NCI-H2029 treated with DMSO at 0.1 percent for 48 hours (cell line): Measurements from ENCODE around the gene PPFIA4.

Experiments used
- DNase-seq: peaks from one replicate; lab custom pipeline; 2025; lab: John Stamatoyannopoulos, UW

PPFIA4 gene

GRCh38 chr1:203082571-203083462 lies 56.5 kb downstream of the PPFIA4 start:
- DNase-seq = no peak

DNA sequence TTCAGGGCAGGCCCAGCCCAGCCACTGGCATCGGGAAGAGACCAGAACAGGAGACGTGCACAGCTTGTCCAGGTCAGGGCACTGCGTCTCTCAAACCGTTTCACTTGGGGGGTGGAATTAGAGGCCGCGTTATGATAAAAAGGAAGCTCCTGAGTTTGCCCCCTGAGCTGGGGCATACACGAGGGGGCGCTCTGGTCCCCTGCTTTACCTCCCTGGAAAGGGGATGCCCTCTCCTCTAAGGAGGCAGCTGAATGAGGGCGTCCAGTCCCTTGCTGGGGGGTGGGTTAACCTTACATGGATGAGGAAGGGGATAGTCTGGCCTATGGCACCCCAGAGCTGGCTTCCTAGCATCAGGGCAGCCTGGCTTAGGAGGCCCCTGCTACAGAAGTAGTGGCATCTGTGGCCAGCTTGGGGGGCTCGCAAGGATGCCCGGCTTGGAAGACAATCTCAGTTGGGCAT lies 57.2 kb downstream of the PPFIA4 start:
- no peak for DNase-seq

- no peak for DNase-seq
These were observed 58.6 kb downstream of the PPFIA4 start for GRCh38 chr1:203084588-203085527.

- no peak for DNase-seq
These were observed 59.5 kb downstream of the PPFIA4 start, which contains the start of gene MYOG for GRCh38 chr1:203085528-203086406. MYOG (minus strand) TSS chr1:203086012; CDS start chr1:203085961, 51 bp downstream.

DNA sequence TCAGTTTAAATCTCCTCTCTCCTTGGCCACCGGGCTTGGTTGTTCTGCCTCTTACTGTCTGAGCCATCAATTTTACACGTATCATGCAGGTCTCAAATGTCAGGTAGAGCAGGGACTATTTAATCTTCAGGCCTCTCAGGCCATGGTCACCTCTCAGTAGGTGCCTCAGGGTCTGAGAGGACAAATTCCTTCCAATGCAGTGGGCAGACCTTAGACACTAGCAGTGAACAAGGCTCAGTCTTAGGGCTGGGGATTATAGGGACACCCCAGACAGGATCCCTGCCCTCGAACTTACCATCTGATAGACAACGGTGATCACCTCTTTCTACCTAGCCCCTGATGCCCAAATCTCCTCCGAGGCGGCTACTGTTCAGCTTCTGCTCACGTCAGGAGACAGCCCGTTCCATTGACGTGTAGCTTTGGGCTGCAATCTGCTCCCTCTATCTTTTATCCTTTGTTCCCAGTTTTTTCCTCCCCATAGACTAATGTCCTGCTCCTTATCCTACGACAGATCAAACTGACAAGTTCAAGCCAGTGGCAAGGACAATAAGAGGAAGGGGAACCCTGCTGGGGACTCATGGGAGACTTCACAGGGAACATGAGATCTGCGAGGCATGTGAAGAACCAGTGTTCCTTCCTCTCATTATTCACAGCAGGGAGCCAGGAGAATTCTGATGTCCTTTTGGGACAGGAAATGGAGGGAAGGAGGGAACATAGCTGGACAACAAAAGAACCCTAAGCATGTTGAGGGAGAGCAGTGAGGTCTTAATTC lies 60.9 kb downstream of the PPFIA4 start:
- DNase-seq = no peak

DNA sequence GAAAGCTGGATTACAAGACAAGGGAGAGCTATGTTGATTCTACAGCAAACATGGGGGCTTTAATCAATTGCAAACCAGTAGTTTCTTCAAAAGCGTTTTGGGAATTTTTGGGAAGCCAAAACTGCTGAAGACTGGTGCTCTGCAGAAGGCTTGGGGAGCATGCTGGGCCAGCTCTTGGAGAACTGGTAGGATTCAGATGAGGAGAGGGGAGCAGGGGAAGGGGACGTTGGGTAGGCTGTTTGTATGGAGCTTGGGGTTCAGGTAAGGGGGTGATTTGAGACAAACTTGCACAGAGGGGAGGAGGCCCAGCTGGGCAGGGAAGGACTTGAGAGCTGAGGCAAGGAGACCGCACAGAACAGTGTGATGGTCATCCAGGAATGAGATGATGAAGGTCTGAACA lies 62.1 kb downstream of the PPFIA4 start:
- no peak for DNase-seq

GRCh38 chr1:203089001-203089650 lies 62.8 kb downstream of the PPFIA4 start:
- DNase-seq = no peak

DNA sequence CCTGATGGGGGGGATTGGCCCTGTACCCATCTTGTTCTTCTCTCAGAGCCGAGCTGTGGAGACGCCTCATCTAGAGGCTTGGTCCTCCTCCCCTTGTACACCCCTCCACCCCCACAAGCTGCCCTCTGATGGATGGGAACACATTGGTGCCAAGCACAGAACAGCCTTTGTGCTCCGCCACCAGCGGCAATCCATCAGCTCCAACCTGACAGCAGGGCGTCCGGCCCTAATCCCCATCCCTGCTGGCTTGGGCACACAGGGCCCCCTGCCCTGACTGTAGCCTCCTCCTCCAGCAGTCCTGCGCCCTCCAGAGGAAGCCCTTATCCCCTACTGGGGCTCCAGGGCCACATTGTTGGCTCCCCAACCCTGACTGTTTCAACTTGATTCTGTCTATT lies 63.4 kb downstream of the PPFIA4 start:
- no peak for DNase-seq

DNA sequence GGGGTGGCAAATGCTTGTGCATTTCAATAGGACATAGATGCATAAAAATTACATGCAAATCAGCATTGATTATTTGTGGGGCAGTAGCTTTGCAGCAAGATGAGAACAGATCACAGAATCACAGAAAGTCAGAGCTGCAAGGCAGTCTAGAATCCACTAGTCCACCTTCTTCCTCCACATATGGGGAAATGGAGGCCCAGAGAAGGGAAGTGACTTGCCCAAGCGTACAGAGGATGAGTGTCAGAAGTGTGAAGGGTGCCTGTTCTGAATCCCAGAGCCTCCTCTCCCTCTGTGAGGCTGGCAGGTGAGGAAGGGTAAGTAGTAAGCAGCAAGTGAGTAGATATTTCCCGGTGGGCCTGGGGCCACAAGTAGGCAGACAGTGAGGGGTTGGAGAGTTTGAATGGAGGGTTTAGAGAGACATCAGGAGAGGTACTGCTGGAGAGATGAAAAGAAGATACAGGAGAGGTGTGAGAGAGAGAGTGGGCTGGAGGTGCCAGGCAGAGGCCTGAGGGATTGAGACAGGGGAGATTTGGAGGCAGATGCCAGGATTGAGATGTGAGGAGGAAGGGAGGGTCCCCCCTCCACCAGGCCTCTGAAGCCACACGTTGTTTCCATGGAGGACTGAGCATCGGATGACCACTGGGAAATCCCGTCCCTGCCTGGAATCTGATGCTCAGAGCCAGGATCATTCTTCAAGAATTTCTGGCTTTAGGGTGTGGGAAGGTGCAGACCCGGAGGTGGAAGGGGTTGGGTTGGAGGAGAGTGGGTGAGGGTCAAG lies 64.3 kb downstream of the PPFIA4 start:
- no peak for DNase-seq

DNA sequence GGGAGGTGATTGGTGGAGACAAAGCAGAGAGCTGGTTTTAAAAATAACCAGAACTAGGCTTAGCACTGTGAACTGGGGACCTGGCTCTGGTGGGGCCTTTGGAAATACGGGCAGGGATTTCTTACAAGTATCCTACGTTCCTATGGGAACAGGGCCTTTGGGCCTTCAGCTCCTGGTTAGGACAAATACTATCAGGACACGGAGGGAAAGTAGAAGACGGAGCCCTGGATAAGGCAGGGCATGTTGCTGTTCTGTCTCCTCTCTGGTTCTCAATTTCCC lies 64.8 kb downstream of the PPFIA4 start:
- no peak for DNase-seq

- DNase-seq = no peak
These were observed 65.6 kb downstream of the PPFIA4 start for GRCh38 chr1:203091761-203092330.

GRCh38 chr1:203093754-203094410 lies 67.6 kb downstream of the PPFIA4 start:
- DNase-seq = no peak

DNA sequence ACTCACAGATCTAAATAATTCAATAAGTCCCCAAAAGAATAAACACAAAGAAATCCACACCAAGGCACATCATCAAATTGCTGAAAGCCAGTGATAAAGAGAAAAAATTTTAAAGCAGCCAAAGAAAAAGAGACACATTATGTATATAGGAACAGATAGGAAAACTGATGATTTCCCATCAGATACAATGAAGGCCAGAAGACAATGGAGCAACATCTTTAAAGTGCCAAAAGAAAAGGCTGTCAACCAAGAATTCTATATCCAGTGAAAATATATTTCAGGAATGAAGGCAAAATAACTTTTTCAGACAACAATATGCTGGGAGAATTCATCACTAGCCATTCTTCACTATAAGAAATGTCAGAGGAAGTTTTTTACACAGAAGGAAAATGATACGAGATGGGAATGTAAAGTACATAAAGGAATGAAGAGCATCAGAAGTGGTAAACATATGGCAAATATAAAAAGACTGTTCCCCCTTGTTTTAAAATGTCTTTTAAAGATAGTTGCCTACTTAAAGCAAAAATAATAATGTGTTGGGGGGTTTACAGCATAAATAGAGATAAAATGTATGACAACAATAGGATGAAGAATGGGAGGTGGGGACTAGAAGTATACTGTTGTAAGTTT lies 68.9 kb downstream of the PPFIA4 start:
- no peak for DNase-seq

GRCh38 chr1:203096566-203096965 lies 70.3 kb downstream of the PPFIA4 start:
- DNase-seq = no peak

GRCh38 chr1:203097001-203097400 lies 70.7 kb downstream of the PPFIA4 start:
- no peak for DNase-seq

- DNase-seq = no peak
These were observed 72.2 kb downstream of the PPFIA4 start for GRCh38 chr1:203098445-203098844.

- DNase-seq = no peak
These were observed 72.7 kb downstream of the PPFIA4 start for GRCh38 chr1:203098914-203099520.
